Tibial artery (tissue), 4 donors: ENCODE data around the gene TBR1.

Experiments
- DNase-seq, 2 donors: peaks; one replicate each; pipeline ENCODE4 v3.0.0-alpha.2; 2019
- H3K27ac ChIP-seq, 2 donors: fragments of 200-600 bp; sonication (generic) in 1 of 2; 1 replicate in 1 of 2; 2 replicates in 1 of 2; pipeline ENCODE4 v1.5.1; 2018 to 2019; ENCODE audit warnings: mild to moderate bottlenecking in 1 of 2
- H3K27me3 ChIP-seq, 2 donors: fragments of 200-600 bp; sonication (generic) in 1 of 2; one replicate each; pipeline versions ENCODE4 v1.5.1 to v1.6.0; 2016 to 2019
- H3K36me3 ChIP-seq, 3 donors: fragments of 200-600 bp; sonication (generic) in 2 of 3; one replicate each; pipeline ENCODE4 v1.5.1; 2016 to 2019; ENCODE audit warnings: mild to moderate bottlenecking in 2 of 3
- H3K4me1 ChIP-seq, 4 donors: fragments of 200-600 bp; sonication (generic) in 2 of 4; 1 replicate in 3 of 4; 2 replicates in 1 of 4; pipeline ENCODE4 v1.5.1; 2016 to 2019
- H3K4me3 ChIP-seq, 2 donors: fragments of 200-600 bp; sonication (generic) in 1 of 2; 1 replicate in 1 of 2; 2 replicates in 1 of 2; pipeline ENCODE4 v1.5.1; 2018 to 2019; ENCODE audit warnings: mild to moderate bottlenecking in 2 of 2
- H3K9me3 ChIP-seq, 3 donors: fragments of 200-600 bp; sonication (generic) in 1 of 3; one replicate each; pipeline ENCODE4 v1.5.1; 2016 to 2019
- intact Hi-C: fragments of 100-400 bp; cut with DNase I; formaldehyde crosslinking; loops from one replicate; pipeline ENCODE4 v1.15.0; 2023; ENCODE audit warnings: low total_unique reads
- TF ChIP-seq, protein P1 (sequence below), 2 experiments: fragments of 200-600 bp in 1 of 2; fragments of 450-650 bp in 1 of 2; IDR thresholded peaks; one replicate each; pipeline ENCODE4 v1.5.1; 2017 to 2019; ENCODE audit warnings: antibody characterized with exemption in 2 of 2, mild to moderate bottlenecking in 1 of 2, moderate library complexity in 1 of 2

Gene TBR1

GRCh38 chr2:161436411-161436810 lies 20.3 kb downstream of the TBR1 start:
- Histone ChIP-seq H3K36me3 (no peaks in the 10 kb centered on the region), H3K9me3 (peaks cover 0 to 12% (median 6%) of the 10 kb centered on the region in 3 donors), H3K27ac (no peak overlapping the region), H3K4me1 (no peaks in the 10 kb centered on the region), H3K4me3 (no peak overlapping the region), H3K27me3 (peaks cover 0 to 25% of the 10 kb centered on the region in 2 donors)
- intact Hi-C loops: no loop called here
- no peak for DNase-seq
- TF ChIP-seq, protein P1, sequence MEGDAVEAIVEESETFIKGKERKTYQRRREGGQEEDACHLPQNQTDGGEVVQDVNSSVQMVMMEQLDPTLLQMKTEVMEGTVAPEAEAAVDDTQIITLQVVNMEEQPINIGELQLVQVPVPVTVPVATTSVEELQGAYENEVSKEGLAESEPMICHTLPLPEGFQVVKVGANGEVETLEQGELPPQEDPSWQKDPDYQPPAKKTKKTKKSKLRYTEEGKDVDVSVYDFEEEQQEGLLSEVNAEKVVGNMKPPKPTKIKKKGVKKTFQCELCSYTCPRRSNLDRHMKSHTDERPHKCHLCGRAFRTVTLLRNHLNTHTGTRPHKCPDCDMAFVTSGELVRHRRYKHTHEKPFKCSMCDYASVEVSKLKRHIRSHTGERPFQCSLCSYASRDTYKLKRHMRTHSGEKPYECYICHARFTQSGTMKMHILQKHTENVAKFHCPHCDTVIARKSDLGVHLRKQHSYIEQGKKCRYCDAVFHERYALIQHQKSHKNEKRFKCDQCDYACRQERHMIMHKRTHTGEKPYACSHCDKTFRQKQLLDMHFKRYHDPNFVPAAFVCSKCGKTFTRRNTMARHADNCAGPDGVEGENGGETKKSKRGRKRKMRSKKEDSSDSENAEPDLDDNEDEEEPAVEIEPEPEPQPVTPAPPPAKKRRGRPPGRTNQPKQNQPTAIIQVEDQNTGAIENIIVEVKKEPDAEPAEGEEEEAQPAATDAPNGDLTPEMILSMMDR (IDR thresholded peaks at IDR 0.05): no peak

- Histone ChIP-seq H3K27ac (no peak overlapping the region), H3K27me3 (peaks cover 0 to 23% of the 10 kb centered on the region in 2 donors), H3K4me3 (no peak overlapping the region), H3K36me3 (no peaks in the 10 kb centered on the region), H3K9me3 (peaks cover 0 to 12% (median 6%) of the 10 kb centered on the region in 3 donors), H3K4me1 (no peaks in the 10 kb centered on the region)
- TF ChIP-seq, protein P1 (IDR thresholded peaks at IDR 0.05): no peak
- DNase-seq: no peak
- intact Hi-C loops: no loop called here
These were observed 22.5 kb downstream of the TBR1 start for GRCh38 chr2:161438598-161438997.

DNA sequence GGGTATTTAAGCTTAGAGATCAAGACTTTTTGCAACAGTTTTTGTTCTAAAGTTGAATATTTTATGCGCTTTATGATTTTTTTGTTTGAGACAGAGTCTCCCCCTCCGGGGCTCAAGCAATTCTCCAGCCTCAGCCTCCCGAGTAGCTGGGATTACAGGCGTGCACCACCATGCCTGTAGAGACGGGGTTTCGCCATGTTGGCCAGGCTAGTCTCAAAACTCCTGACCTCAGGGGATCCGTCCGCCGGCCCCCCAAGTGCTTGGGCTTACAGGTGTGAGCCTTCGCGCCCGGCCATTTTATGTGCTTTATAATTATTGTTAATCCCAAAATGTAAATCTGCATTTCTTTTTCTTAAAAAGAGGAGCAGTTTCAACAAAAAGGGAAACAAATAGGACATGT lies 29.0 kb downstream of the TBR1 start:
- Histone ChIP-seq H3K27me3 (no peaks in the 10 kb centered on the region), H3K36me3 (no peaks in the 10 kb centered on the region), H3K9me3 (no peaks in the 10 kb centered on the region), H3K4me3 (no peak overlapping the region), H3K4me1 (no peaks in the 10 kb centered on the region), H3K27ac (no peak overlapping the region)
- intact Hi-C loops: no loop called here
- no peak for DNase-seq
- TF ChIP-seq, protein P1 (IDR thresholded peaks at IDR 0.05): no peak

DNA sequence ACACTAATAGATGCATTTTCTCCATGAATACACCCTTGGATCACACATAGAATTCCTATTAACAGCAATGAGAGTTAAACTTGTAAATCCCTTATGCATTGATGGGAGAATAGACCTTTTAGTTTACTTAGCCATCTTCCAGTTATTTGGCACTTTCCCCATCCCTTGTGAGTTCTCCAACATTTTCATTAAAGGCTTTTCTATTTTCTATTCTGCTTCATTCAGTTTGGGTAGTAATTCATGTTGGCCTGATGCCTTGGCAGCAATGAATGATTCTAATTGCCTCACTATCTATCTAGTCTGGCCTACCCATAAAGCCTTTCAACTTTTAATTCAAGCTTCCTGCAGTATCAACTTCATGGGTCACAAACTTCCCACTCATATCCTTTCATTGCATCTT lies 32.3 kb downstream of the TBR1 start:
- intact Hi-C loops: no loop called here
- H3K36me3 ChIP-seq: no peaks in the 10 kb centered on the region
- no peaks in the 10 kb centered on the region for H3K4me1 ChIP-seq
- DNase-seq: no peak
- no peaks in the 10 kb centered on the region for H3K27me3 ChIP-seq
- no peak overlapping the region for H3K27ac ChIP-seq
- no peak overlapping the region for H3K4me3 ChIP-seq
- TF ChIP-seq, protein P1 (IDR thresholded peaks at IDR 0.05): no peak
- no peaks in the 10 kb centered on the region for H3K9me3 ChIP-seq

- Histone ChIP-seq H3K4me3 (no peak overlapping the region), H3K27ac (no peak overlapping the region), H3K27me3 (no peaks in the 10 kb centered on the region), H3K4me1 (no peaks in the 10 kb centered on the region), H3K9me3 (peaks cover 0 to 7% (median 0%) of the 10 kb centered on the region in 3 donors), H3K36me3 (no peaks in the 10 kb centered on the region)
- no peak for DNase-seq
- intact Hi-C loops: no loop called here
- TF ChIP-seq, protein P1 (IDR thresholded peaks at IDR 0.05): no peak
These were observed 55.5 kb downstream of the TBR1 start for GRCh38 chr2:161471631-161472030.

DNA sequence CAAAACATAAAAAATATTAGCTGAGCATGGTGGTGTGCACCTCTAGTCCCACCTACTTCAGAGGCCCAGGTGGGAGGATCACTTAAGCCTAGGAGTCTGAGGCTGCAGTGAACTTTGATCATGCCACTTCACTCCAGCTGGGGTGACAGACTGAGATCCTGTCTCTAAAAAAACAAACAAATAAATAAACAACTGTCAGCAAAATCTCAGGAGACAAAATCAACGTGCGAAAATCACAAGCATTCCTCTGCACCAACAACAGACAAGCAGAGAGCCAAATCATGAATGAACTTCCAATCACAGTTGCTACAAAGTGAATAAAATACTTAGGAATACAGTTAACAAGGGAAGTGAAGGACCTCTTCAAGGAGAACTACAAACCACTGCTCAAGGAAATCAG lies 58.8 kb downstream of the TBR1 start:
- TF ChIP-seq, protein P1 (IDR thresholded peaks at IDR 0.05): no peak
- no peak overlapping the region for H3K27ac ChIP-seq
- no peaks in the 10 kb centered on the region for H3K4me1 ChIP-seq
- H3K36me3 ChIP-seq: no peaks in the 10 kb centered on the region
- H3K4me3 ChIP-seq: no peak overlapping the region
- no peak for DNase-seq
- intact Hi-C loops: no loop called here
- H3K27me3 ChIP-seq: no peaks in the 10 kb centered on the region
- peaks cover 0 to 12% (median 1%) of the 10 kb centered on the region in 3 donors for H3K9me3 ChIP-seq
